Peyer's patch (tissue), 4 donors: Measurements from ENCODE around the gene CFD. TPM values are rescaled to one million over a fixed set of nuclear protein-coding genes. Genes with fewer than 3 reads are reported as not detected.

Experiments
- DNase-seq, 3 donors: peaks; one replicate each; pipeline ENCODE4 v3.0.0-alpha.2; 2017 to 2019
- H3K27ac ChIP-seq, 4 donors: fragments of 200-600 bp; sonication (generic); one replicate each; pipeline ENCODE4 v1.5.1; 2016 to 2019
- H3K27me3 ChIP-seq, 2 donors: fragments of 200-600 bp; sonication (generic); one replicate each; pipeline ENCODE4 v1.5.1; 2019
- H3K36me3 ChIP-seq, 3 donors: fragments of 200-600 bp; sonication (generic); one replicate each; pipeline ENCODE4 v1.5.1; 2016 to 2019
- H3K4me1 ChIP-seq, 4 donors: fragments of 200-600 bp; sonication (generic); one replicate each; pipeline ENCODE4 v1.5.1; 2016 to 2019
- H3K4me3 ChIP-seq, 4 donors: fragments of 200-600 bp; sonication (generic); 1 replicate in 3 of 4; 2 replicates in 1 of 4; pipeline ENCODE4 v1.5.1; 2016 to 2019; ENCODE audit warnings: mild to moderate bottlenecking in 1 of 4
- H3K9me3 ChIP-seq, 4 donors: fragments of 200-600 bp; sonication (generic); one replicate each; pipeline ENCODE4 v1.5.1; 2016 to 2019; ENCODE audit warnings: mild to moderate bottlenecking in 1 of 4
- POLR2A ChIP-seq, 2 donors: fragments of 450-650 bp; IDR thresholded peaks; one replicate each; pipeline ENCODE4 v1.5.1; 2017; ENCODE audit warnings: antibody characterized with exemption in 2 of 2, mild to moderate bottlenecking in 2 of 2, moderate library complexity in 2 of 2
- total RNA-seq, 4 donors: library from RNA; depleted of rRNA; stranded (reverse); fragments of >200 nt; gene quantifications; one replicate each; pipeline ENCODE4 v1.1.0, GENCODE V29; 2016
- TF ChIP-seq, protein P1 (sequence below), 6 experiments: fragments of 450-650 bp in 4 of 6; fragments of 200-600 bp in 2 of 6; sonication (generic) in 1 of 6; IDR thresholded peaks; one replicate each; pipeline ENCODE4 v1.5.1; 2017 to 2019; ENCODE audit warnings: antibody characterized with exemption in 6 of 6, mild to moderate bottlenecking in 3 of 6, moderate library complexity in 1 of 6

The CFD gene
- total RNA-seq, 4 donors from 2014 or later: 140 to 403 (median 303) TPM

DNA sequence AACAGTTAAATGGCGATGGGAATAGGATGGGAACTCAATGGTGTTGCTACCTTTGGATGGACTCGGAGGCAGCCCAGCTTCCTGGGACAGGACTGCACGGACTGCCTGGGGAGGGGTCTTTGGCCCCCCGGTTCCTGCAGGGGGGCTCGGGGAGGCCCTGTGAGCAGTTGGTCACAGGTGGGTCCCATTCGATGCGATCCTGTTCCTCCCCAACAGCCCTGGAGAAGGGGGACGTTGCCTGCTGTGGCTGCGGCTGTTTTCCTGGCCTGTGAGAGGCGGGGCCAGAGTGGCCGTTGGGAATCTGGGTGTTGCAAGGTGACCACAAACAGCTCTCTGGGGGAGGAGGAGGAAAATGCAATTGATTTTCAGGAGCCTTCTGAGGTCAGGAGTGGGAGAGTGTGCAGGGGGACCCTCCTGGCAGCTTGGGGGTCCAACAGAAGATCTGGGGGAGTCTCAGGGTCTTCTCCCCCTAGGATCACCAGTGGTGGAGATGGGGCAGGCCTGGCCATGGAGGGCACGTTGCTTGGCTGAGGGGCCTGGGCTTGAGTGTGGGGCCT lies 35.8 kb upstream of the CFD start:
- H3K27me3 ChIP-seq: peaks cover 0 to 24% of the 10 kb centered on the region in 2 donors
- H3K27ac ChIP-seq: no peak overlapping the region
- no peak for DNase-seq
- H3K9me3 ChIP-seq: no peaks in the 10 kb centered on the region
- no peak overlapping the region for H3K4me3 ChIP-seq
- peaks cover 0 to 15% (median 11%) of the 10 kb centered on the region in 4 donors for H3K4me1 ChIP-seq
- TF ChIP-seq, protein P1, sequence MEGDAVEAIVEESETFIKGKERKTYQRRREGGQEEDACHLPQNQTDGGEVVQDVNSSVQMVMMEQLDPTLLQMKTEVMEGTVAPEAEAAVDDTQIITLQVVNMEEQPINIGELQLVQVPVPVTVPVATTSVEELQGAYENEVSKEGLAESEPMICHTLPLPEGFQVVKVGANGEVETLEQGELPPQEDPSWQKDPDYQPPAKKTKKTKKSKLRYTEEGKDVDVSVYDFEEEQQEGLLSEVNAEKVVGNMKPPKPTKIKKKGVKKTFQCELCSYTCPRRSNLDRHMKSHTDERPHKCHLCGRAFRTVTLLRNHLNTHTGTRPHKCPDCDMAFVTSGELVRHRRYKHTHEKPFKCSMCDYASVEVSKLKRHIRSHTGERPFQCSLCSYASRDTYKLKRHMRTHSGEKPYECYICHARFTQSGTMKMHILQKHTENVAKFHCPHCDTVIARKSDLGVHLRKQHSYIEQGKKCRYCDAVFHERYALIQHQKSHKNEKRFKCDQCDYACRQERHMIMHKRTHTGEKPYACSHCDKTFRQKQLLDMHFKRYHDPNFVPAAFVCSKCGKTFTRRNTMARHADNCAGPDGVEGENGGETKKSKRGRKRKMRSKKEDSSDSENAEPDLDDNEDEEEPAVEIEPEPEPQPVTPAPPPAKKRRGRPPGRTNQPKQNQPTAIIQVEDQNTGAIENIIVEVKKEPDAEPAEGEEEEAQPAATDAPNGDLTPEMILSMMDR (IDR thresholded peaks at IDR 0.05): no peak
- TF ChIP-seq POLR2A (IDR thresholded peaks at IDR 0.05): no peak
- no peaks in the 10 kb centered on the region for H3K36me3 ChIP-seq

DNA sequence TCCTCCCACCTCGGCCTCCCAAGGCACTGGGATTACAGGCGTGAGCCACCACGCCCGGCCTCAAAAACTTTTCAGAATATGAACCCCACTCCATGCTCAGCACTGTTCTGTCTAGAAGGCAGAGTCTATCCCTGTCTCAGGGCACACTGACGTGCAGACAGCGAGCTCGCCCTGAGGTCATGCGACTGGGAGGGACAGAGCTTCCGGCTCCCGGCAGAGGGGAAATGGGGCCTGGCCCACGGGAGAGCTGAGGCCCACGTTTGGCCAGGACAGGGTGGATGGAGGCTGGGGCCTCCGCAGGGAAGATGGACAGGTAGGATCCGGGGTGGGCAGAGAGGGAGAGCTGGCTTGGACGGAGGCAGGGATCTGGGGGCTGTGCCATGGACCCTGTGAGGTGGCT lies 34.6 kb upstream of the CFD start:
- Histone ChIP-seq H3K4me3 (no peak overlapping the region), H3K27ac (no peak overlapping the region), H3K4me1 (peaks cover 0 to 15% (median 11%) of the 10 kb centered on the region in 4 donors), H3K36me3 (no peaks in the 10 kb centered on the region), H3K9me3 (no peaks in the 10 kb centered on the region), H3K27me3 (peaks cover 0 to 24% of the 10 kb centered on the region in 2 donors)
- TF ChIP-seq, protein P1 (IDR thresholded peaks at IDR 0.05): no peak
- TF ChIP-seq POLR2A (IDR thresholded peaks at IDR 0.05): no peak
- no peak for DNase-seq

DNA sequence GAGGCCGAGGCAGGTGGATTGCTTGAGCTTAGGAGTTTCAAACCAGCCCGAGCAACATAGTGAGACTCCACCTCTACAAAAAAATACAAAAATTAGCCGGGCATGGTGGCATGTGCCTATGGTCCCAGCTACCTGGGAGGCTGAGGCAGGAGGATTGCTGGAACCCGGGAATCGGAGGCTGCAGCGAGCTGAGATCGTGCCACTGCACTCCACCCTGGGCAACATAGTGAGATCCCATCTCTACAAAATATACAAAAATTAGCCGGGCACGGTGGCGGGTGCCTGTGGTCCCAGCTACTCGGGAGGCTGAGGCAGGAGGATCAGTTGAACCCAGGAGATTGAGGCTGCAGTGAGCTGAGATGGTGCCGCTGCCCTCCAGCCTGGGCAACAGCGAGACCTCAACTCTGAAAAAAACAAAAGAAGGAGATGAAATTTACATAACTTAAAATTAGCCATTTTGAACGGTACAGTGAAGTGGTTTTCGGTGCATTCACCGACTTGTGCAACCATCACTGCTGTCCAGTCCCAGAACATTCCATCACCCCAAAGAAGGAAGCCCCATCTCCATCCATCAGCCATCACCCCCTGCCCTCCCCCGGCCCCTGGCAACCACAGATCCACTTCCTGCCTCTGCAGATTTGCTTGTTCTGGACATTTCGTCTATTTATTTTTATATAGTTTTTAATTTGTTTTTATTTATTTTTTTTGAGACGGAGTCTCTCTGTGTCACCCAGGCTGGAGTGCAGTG lies 33.4 kb upstream of the CFD start:
- H3K9me3 ChIP-seq: no peaks in the 10 kb centered on the region
- no peak for DNase-seq
- H3K4me3 ChIP-seq: no peak overlapping the region
- H3K4me1 ChIP-seq: peaks cover 0 to 15% (median 11%) of the 10 kb centered on the region in 4 donors
- TF ChIP-seq, protein P1 (IDR thresholded peaks at IDR 0.05): no peak
- TF ChIP-seq POLR2A (IDR thresholded peaks at IDR 0.05): no peak
- H3K27ac ChIP-seq: no peak overlapping the region
- H3K36me3 ChIP-seq: no peaks in the 10 kb centered on the region
- peaks cover 0 to 24% of the 10 kb centered on the region in 2 donors for H3K27me3 ChIP-seq

DNA sequence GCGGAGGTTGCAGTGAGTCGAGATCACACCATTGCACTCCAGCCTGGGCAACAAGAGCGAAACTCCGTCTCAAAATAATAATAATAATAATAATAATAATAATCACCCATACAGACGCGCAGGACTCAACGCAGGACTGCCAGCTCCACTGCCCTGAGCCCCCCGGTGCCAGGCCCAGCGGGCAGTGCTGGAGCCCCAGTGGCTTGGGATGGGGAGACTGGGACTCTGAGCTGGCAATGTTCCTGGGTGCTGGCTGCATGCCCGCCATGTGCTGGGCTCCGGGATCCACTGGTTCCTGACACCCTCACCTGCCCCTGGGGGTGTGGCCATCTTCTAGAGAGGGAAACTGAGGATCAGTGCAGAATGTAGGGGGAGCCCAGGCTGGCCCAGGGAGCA lies 32.2 kb upstream of the CFD start:
- no peak overlapping the region for H3K4me3 ChIP-seq
- no peaks in the 10 kb centered on the region for H3K9me3 ChIP-seq
- peaks cover 0 to 4% (median 2%) of the 10 kb centered on the region in 4 donors for H3K4me1 ChIP-seq
- no peak for DNase-seq
- H3K27ac ChIP-seq: no peak overlapping the region
- H3K27me3 ChIP-seq: peaks cover 0 to 21% of the 10 kb centered on the region in 2 donors
- H3K36me3 ChIP-seq: no peaks in the 10 kb centered on the region
- no peak for TF ChIP-seq POLR2A (IDR thresholded peaks at IDR 0.05)
- TF ChIP-seq, protein P1 (IDR thresholded peaks at IDR 0.05): no peak

DNA sequence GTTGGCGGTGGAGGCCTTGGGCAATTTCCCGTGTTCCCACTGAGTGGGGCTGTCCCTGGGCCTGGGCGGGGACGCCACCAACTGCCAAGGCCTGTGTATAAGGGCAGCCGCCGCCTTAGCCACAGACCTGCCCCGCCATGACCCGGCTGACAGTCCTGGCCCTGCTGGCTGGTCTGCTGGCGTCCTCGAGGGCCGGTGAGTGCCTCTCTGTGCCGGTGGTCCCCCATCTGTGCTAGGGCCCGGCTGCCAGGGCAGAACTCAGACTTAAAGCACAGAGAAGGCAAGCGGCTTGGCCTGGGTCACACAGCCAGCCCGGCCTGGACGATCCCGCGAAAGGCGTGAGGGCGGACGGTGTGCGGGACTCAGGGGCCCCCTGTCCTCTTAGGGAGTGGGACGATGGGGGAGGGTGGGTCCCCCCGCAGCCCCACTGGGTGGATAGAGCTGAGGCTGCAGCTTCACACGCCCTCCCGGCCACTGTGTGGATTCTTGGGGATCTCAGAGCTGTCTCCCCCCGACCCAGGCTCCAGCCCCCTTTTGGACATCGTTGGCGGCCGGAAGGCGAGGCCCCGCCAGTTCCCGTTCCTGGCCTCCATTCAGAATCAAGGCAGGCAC lies 31.6 kb upstream of the CFD start, which contains the start of gene AZU1:
TSS of gene AZU1 (plus strand) at position 128 of the 612 bp plus-strand sequence. CDS start at position 138, 10 bp downstream.
- Histone ChIP-seq H3K27me3 (peaks cover 0 to 16% of the 10 kb centered on the region in 2 donors), H3K36me3 (no peaks in the 10 kb centered on the region), H3K4me3 (no peak within 1 kb of the TSS), H3K4me1 (no peaks in the 10 kb centered on the region), H3K9me3 (no peaks in the 10 kb centered on the region), H3K27ac (no peak within 1 kb of the TSS)
- no peak for DNase-seq
- TF ChIP-seq, protein P1 (IDR thresholded peaks at IDR 0.05): no peak
- TF ChIP-seq POLR2A (IDR thresholded peaks at IDR 0.05): no peak
